ENCODE data around the gene SEMA4D. TPM values are rescaled to one million over a fixed set of nuclear protein-coding genes. Genes with fewer than 3 reads are reported as not detected.

The SEMA4D gene
- total RNA-seq, 2 experiments from 2014 or later = 370 to 391 TPM

GRCh38 chr9:89464300-89464901 lies 33.5 kb downstream of the SEMA4D start:
- Mint-ChIP-seq H3K27ac (peak overlapping the region; percentile 91), H3K4me1 (peaks cover 95% of the 10 kb centered on the region), H3K27me3 (no peaks in the 10 kb centered on the region), H3K4me3 (peak overlapping the region; percentile 85), H3K36me3 (peaks cover 46% of the 10 kb centered on the region), H3K9me3 (no peaks in the 10 kb centered on the region)
- POLR2A ChIA-PET = interaction anchor here (0.6 to 2.2 kb wide), 5 partner anchors 11 to 86 kb away, joined by 3 to 10 read pairs (median 3); no protein-coding TSS in a partner anchor
- ATAC-seq (ENCODE audit: low read depth) (peak; percentile 26), DNase-seq (peak; percentile 57)

DNA sequence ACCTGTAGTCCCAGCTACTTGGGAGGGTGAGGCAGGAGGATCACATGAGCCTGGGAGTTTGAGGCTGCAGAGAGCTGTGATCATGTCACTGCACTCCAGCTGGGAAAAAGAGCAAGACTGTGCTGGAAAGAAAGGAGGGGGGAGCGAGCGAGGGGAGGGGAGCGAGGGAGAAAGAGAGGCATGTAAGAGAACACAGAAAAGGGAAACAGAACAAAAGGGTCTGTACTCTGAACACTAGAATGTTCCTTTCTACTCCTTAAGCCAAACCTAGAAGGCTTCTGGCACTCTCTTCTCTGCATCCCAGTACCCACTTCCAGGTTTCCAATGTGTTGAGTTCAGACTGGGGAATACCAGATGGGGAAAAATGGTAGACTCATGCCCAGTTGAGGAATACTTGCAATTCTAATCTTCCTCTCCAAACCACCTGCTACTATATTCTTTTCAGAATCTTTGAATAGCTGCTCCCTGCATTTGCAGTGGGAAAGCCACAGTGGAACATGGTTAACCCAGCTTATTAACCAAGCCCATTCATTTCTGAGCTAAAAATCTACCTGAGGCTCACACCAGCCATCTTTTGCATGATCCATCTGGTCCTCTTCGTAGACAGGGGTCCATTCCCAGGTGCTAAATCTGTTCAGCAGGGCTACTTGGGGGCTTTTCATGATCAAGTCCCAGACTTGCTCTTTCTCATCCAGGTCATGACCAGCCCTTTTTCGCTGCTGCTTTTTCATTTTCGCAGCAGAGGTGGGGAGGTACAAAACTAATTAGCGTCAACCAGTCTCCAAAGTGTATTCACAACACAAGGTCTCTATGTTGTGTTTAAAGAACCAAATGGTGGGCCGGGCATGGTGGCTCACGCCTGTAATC lies 34.9 kb downstream of the SEMA4D start:
- Mint-ChIP-seq H3K9me3 (no peaks in the 10 kb centered on the region), H3K4me3 (peak overlapping the region; percentile 62), H3K27me3 (no peaks in the 10 kb centered on the region), H3K27ac (peak overlapping the region; percentile 83), H3K4me1 (peaks cover 93% of the 10 kb centered on the region), H3K36me3 (peaks cover 43% of the 10 kb centered on the region)
- ATAC-seq (ENCODE audit: low read depth) (no peak), DNase-seq (peak; percentile 17)
- POLR2A ChIA-PET = interaction anchor here (0.6 to 2.1 kb wide), 8 partner anchors 9 to 105 kb away, joined by 3 to 7 read pairs (median 3); no protein-coding TSS in a partner anchor

DNA sequence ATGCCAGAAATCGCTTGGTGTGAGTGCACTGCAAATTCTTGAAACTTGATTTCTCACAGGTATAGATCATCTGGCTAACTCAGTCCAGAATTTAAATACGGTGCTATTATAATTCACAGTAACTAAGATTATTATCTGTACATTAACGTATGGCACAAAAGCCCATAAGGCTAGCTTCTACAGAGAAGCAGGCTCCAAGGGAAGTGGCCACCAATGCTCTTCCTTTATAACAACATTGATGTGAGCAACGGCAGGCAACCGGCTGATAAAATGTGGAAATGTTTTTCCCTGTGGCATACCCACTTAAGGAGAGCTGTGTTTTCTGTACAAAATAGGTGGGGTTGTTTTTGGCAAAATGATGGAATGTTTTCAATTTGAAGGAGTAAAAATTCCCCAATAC lies 35.7 kb downstream of the SEMA4D start:
- POLR2A ChIA-PET = interaction anchor here (0.6 to 2.1 kb wide), 6 partner anchors 8 to 80 kb away, joined by 3 to 7 read pairs (median 4); no protein-coding TSS in a partner anchor
- Mint-ChIP-seq H3K27me3 (no peaks in the 10 kb centered on the region), H3K4me3 (peak overlapping the region; percentile 62), H3K36me3 (peaks cover 42% of the 10 kb centered on the region), H3K27ac (peak overlapping the region; percentile 83), H3K9me3 (no peaks in the 10 kb centered on the region), H3K4me1 (peaks cover 93% of the 10 kb centered on the region)
- no peak for DNase-seq
- no peak for ATAC-seq (ENCODE audit: low read depth)

DNA sequence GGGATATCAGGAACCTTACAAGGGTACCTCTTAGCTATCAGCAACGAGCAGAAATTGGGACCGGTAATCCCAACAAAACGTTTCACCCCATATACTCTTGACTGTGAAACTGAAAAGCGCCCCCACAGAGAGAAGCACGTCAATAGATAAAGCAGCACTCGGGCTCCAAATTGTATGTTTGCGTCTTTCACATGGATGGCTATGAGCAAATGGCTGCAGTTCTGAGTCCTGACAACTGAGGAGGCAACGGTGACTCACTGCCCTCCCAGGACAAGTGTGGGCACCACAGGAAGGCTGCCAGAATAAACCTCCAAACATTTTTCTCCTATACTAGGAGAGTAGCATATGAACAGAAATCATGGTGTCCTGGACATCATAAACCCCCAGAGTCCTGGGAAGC lies 36.6 kb downstream of the SEMA4D start:
- POLR2A ChIA-PET = interaction anchor here (0.6 kb wide), 1 partner anchor 79 kb away, joined by 3 read pairs; no protein-coding TSS in a partner anchor
- Mint-ChIP-seq H3K4me1 (peaks cover 93% of the 10 kb centered on the region), H3K4me3 (peak overlapping the region; percentile 26), H3K36me3 (peaks cover 40% of the 10 kb centered on the region), H3K9me3 (no peaks in the 10 kb centered on the region), H3K27ac (peak overlapping the region; percentile 74), H3K27me3 (no peaks in the 10 kb centered on the region)
- no peak for DNase-seq
- no peak for ATAC-seq (ENCODE audit: low read depth)

DNA sequence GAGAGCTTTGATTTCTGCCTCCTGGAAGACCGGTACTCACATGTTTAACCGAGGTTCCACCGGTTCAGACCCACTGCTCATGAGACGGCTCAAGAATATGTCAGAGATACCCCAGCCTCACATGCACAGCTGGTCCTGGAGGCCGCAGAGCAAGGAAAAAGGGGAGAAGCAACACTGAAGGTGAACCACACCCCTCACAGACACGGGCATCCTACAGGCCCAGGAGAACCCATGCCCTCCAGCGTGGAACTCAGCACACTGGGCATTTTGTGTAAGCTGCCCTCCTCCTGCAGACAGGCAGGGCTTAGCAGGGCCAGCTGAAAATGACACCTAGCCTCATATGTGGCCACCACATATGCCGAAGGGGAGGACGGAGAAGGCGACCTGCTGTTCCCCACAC lies 37.4 kb downstream of the SEMA4D start:
- peaks cover 40% of the 10 kb centered on the region for H3K36me3 Mint-ChIP-seq
- H3K4me3 Mint-ChIP-seq = peak overlapping the region; percentile 26
- no peak for DNase-seq
- H3K9me3 Mint-ChIP-seq = no peaks in the 10 kb centered on the region
- peaks cover 93% of the 10 kb centered on the region for H3K4me1 Mint-ChIP-seq
- H3K27ac Mint-ChIP-seq = peak overlapping the region; percentile 74
- H3K27me3 Mint-ChIP-seq = no peaks in the 10 kb centered on the region
- POLR2A ChIA-PET = no interaction called here
- no peak for ATAC-seq (ENCODE audit: low read depth)

DNA sequence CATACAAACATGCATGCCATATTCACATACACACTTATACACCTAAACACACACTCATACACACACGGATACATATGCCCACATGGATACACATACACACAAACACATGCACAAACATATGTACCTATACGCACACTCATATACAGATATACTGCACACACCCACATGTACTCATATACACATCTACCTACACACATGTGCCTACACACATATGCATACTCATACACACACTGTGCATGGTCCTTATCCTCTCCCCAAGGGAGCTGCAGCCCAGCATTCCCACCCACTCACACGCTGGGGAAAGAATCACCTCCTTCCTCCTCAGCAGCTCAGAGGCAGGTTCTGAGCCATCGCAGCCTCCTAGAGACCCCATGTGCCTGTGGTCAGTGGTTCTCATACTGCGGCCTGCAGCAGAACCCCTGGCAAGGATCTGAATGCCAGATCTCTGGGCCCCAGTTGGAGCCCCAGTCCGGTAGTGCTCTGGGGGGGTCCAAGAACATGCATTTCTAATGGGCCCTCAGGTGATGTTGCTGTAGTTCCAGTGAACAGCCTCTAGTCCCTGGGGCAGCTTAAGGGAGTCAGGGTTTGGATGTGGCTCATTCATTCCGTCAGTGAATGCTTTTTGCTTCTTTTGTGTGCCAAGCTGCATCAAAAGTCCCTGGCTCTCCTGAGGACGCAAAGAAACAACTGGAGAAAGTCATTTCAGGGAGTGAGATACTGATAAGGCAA lies 39.0 kb downstream of the SEMA4D start:
- H3K27ac Mint-ChIP-seq = peak overlapping the region; percentile 74
- DNase-seq (no peak), ATAC-seq (ENCODE audit: low read depth) (no peak)
- POLR2A ChIA-PET = interaction anchor here (1.4 to 2.8 kb wide), 2 partner anchors 14 to 23 kb away, joined by 3 to 10 read pairs; no protein-coding TSS in a partner anchor
- no peaks in the 10 kb centered on the region for H3K27me3 Mint-ChIP-seq
- H3K4me3 Mint-ChIP-seq = peak overlapping the region; percentile 38
- H3K4me1 Mint-ChIP-seq = peaks cover 90% of the 10 kb centered on the region
- no peaks in the 10 kb centered on the region for H3K9me3 Mint-ChIP-seq
- peaks cover 43% of the 10 kb centered on the region for H3K36me3 Mint-ChIP-seq

DNA sequence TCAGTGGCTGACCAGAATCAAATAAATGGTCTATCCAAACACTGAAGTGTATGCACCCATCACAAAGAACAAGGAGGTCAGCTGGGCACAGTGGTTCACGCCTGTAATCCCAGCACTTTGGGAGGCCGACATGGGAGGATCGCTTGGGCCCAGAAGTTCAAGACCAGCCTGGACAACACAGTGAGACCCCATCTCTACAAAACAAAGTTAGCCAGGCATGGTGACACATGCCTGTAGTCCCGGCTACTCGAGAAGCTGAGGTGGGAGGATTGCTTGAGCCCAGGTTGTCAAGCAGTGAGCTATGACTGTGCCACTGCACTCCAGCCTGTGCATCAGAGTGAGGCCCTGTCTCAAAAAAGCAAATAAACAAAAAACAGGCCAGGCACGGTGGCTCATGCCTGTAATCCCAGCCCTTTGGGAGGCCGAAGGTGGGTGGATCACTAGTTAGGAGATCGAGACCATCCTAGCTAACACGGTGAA lies 40.5 kb downstream of the SEMA4D start:
- POLR2A ChIA-PET = interaction anchor here (1.2 to 2.8 kb wide), 6 partner anchors 12 to 82 kb away, joined by 3 to 17 read pairs (median 6); no protein-coding TSS in a partner anchor
- DNase-seq (no peak), ATAC-seq (ENCODE audit: low read depth) (no peak)
- H3K9me3 Mint-ChIP-seq = no peaks in the 10 kb centered on the region
- peaks cover 86% of the 10 kb centered on the region for H3K4me1 Mint-ChIP-seq
- peak overlapping the region; percentile 69 for H3K4me3 Mint-ChIP-seq
- peak overlapping the region; percentile 74 for H3K27ac Mint-ChIP-seq
- H3K27me3 Mint-ChIP-seq = no peaks in the 10 kb centered on the region
- peaks cover 39% of the 10 kb centered on the region for H3K36me3 Mint-ChIP-seq

- POLR2A ChIA-PET = interaction anchor here (1.0 to 2.7 kb wide), 6 partner anchors 10 to 93 kb away, joined by 4 to 17 read pairs (median 6); no protein-coding TSS in a partner anchor
- peak; percentile 62 for ATAC-seq (ENCODE audit: low read depth)
Observed at GRCh38 chr9:89455356-89455824, 42.5 kb downstream of the SEMA4D start.

DNA sequence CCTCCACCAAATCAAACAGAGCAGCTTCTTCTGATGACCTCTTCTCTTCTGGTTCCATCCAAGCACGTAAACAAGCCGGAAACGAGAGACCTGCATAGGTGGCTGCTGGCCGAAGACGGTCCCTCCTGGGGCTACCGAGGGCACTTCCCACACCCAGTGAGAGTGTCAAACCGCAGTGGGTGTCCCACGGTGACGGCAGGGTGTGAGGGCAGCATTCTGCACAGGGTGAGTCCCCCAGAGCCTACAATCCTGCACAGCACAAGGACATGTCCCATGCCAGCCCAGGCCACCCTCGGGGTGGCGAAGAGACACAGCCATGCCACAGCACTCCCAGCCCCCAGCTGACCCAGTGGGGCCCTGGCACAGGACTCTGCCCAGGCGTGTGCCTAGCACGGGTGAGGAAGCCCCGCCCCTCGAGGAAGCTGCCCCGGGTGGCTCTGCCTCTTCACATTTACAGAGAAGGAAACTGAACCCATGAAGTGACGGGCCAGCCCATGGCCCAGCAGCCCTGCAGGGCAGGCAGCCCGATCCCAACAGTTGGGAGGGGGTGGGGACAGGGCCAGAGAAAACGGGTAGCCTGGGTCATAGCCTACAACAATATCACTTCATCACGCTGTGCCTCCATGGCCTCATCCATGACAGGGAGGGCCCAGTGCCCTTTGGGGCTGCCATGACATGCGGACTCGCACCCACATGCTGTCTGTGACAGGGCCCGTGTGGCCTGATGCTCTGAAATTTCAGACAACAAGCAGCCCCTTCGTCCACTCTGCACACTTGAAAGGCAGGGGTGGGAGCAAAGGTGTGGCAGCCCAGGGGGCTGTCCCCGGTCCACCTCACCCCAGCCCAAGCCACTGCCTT lies 43.2 kb downstream of the SEMA4D start:
- Mint-ChIP-seq H3K27ac (peak overlapping the region; percentile 74), H3K9me3 (no peaks in the 10 kb centered on the region), H3K4me1 (peaks cover 83% of the 10 kb centered on the region), H3K4me3 (peak overlapping the region; percentile 69), H3K36me3 (peaks cover 29% of the 10 kb centered on the region), H3K27me3 (no peaks in the 10 kb centered on the region)
- ATAC-seq (ENCODE audit: low read depth) (no peak), DNase-seq (no peak)
- POLR2A ChIA-PET = interaction anchor here (1.0 to 2.7 kb wide), 6 partner anchors 8 to 94 kb away, joined by 4 to 17 read pairs (median 6); no protein-coding TSS in a partner anchor

More at GRCh38 chr9:89455356-89455824, 42.5 kb downstream of the SEMA4D start:
- Mint-ChIP-seq H3K9me3 (no peaks in the 10 kb centered on the region), H3K27ac (peak overlapping the region; percentile 74), H3K4me1 (peaks cover 84% of the 10 kb centered on the region), H3K4me3 (peak overlapping the region; percentile 69), H3K27me3 (no peaks in the 10 kb centered on the region), H3K36me3 (peaks cover 34% of the 10 kb centered on the region)
- DNase-seq = no peak

DNA sequence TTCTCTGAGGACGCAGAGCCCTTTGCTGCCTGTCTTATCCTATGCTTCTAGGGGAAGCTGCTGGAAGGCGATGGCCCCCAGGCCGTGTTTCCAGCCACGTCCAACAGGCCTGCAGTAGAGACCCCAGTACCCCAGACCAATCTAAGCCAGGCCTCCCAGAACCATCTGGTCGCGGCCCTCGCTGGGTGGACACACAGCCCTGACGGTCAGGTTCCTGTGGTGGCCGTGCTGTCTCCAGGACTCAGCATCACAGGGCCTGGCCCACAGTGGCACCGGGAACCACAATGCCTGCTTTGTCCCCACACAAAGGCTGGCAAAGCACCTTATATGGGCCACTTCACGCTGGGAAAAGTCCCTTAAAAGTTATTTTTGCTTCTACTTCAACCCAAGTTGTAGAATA lies 44.5 kb downstream of the SEMA4D start:
- Mint-ChIP-seq H3K27ac (peak overlapping the region; percentile 86), H3K36me3 (peaks cover 27% of the 10 kb centered on the region), H3K9me3 (no peaks in the 10 kb centered on the region), H3K4me1 (peaks cover 85% of the 10 kb centered on the region), H3K4me3 (no peak overlapping the region), H3K27me3 (no peaks in the 10 kb centered on the region)
- no peak for DNase-seq
- no peak for ATAC-seq (ENCODE audit: low read depth)
- POLR2A ChIA-PET = interaction anchor here (1.0 kb wide), 1 partner anchor 9 kb away, joined by 6 read pairs; no protein-coding TSS in a partner anchor

DNA sequence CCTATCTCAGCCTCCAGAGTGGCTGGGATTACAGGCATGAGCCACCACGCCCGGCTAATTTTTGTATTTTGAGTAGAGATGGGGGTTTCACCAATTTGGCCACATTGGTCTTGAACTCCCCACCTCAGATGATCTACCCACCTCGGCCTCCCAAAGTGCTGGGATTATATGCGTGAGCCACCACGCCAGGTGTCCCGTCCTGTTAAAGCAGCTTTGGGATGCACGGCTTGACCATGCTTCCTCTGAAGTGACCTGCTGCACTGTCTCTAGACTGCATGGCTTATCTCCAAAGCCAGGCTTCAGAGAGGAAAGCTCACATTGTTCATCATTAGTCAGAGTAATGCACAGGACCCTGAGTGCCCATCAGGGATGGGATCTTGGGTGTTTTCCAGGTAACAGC lies 45.4 kb downstream of the SEMA4D start:
- no peak for ATAC-seq (ENCODE audit: low read depth)
- peaks cover 32% of the 10 kb centered on the region for H3K36me3 Mint-ChIP-seq
- H3K4me3 Mint-ChIP-seq = no peak overlapping the region
- no peaks in the 10 kb centered on the region for H3K9me3 Mint-ChIP-seq
- DNase-seq = no peak
- peaks cover 81% of the 10 kb centered on the region for H3K4me1 Mint-ChIP-seq
- peak overlapping the region; percentile 86 for H3K27ac Mint-ChIP-seq
- H3K27me3 Mint-ChIP-seq = no peaks in the 10 kb centered on the region
- POLR2A ChIA-PET = interaction anchor here (0.7 kb wide), 1 partner anchor 60 kb away, joined by 3 read pairs; no protein-coding TSS in a partner anchor

DNA sequence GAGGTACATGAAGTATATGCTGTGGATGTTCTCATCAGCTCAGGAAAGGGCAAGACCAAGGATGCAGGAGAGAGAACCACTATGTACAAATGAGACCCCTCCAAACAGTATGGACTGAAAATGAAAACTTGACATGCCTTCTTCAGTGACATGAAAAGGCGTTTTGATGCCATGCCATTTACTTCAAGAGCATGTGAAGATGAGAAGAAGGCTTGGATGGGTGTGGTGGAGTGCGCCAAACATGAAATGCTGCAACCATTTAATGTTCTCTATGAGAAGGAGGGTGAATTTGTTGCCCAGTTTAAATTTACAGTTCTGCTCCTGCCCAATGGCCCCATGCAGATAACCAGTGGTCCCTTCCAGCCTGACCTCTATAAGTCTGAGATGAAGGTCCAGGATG lies 47.7 kb downstream of the SEMA4D start:
- peak overlapping the region; percentile 84 for H3K27ac Mint-ChIP-seq
- H3K9me3 Mint-ChIP-seq = no peaks in the 10 kb centered on the region
- POLR2A ChIA-PET = interaction anchor here (0.7 to 2.0 kb wide), 4 partner anchors 24 to 44 kb away, joined by 3 to 8 read pairs (median 6); no protein-coding TSS in a partner anchor
- no peak for ATAC-seq (ENCODE audit: low read depth)
- no peak for DNase-seq
- no peaks in the 10 kb centered on the region for H3K27me3 Mint-ChIP-seq
- H3K36me3 Mint-ChIP-seq = peaks cover 31% of the 10 kb centered on the region
- H3K4me1 Mint-ChIP-seq = peaks cover 78% of the 10 kb centered on the region
- peak overlapping the region; percentile 7 for H3K4me3 Mint-ChIP-seq
